Activated naive CD8-positive, alpha-beta T cell (primary cell): ENCODE results near the gene DDAH2.

Experiments
- H3K27ac Mint-ChIP-seq: one replicate; pipeline ENCODE4 v1.8.0; 2021; ENCODE audit warnings: mixed read lengths
- H3K27me3 Mint-ChIP-seq: one replicate; pipeline ENCODE4 v1.8.0; 2021; ENCODE audit warnings: mixed read lengths
- H3K36me3 Mint-ChIP-seq: one replicate; pipeline ENCODE4 v1.8.0; 2021; ENCODE audit warnings: mixed read lengths
- H3K4me1 Mint-ChIP-seq: one replicate; pipeline ENCODE4 v1.8.0; 2021; ENCODE audit warnings: low read depth, mixed read lengths
- H3K4me3 Mint-ChIP-seq: one replicate; pipeline ENCODE4 v1.8.0; 2021; ENCODE audit warnings: mild to moderate bottlenecking, mixed read lengths
- H3K9me3 Mint-ChIP-seq: one replicate; pipeline ENCODE4 v1.8.0; 2021; ENCODE audit warnings: low read depth, mixed read lengths

Gene DDAH2

GRCh38 chr6:31741815-31742214 is 12.7 kb upstream of the DDAH2 start:
- Mint-ChIP-seq H3K36me3 (peaks cover 13% of the 10 kb centered on the region), H3K27me3 (no peaks in the 10 kb centered on the region), H3K27ac (no peak overlapping the region), H3K4me3 (peak overlapping the region; percentile 97), H3K4me1 (peaks cover 41% of the 10 kb centered on the region), H3K9me3 (no peaks in the 10 kb centered on the region)

- H3K27me3 Mint-ChIP-seq, result no peaks in the 10 kb centered on the region
- peaks cover 46% of the 10 kb centered on the region for H3K4me1 Mint-ChIP-seq
Observed at GRCh38 chr6:31740397-31741223, 11.5 kb upstream of the DDAH2 start.

GRCh38 chr6:31739639-31740396 is 10.7 kb upstream of the DDAH2 start, which contains the start of gene MSH5:
Gene MSH5, plus strand, starts transcription at chr6:31740005. Its CDS starts 462 bp downstream, at chr6:31740467.
- Mint-ChIP-seq H3K4me1 (peaks cover 48% of the 10 kb centered on the region), H3K36me3 (peaks cover 8% of the 10 kb centered on the region), H3K4me3 (peak within 1 kb of the TSS; percentile 97), H3K27ac (peak within 1 kb of the TSS; percentile 96), H3K9me3 (no peaks in the 10 kb centered on the region), H3K27me3 (no peaks in the 10 kb centered on the region)

More at GRCh38 chr6:31740397-31741223, 11.5 kb upstream of the DDAH2 start:
- Mint-ChIP-seq H3K36me3 (peaks cover 13% of the 10 kb centered on the region), H3K9me3 (no peaks in the 10 kb centered on the region), H3K4me3 (peak overlapping the region; percentile 97), H3K27ac (peak overlapping the region; percentile 96)

DNA sequence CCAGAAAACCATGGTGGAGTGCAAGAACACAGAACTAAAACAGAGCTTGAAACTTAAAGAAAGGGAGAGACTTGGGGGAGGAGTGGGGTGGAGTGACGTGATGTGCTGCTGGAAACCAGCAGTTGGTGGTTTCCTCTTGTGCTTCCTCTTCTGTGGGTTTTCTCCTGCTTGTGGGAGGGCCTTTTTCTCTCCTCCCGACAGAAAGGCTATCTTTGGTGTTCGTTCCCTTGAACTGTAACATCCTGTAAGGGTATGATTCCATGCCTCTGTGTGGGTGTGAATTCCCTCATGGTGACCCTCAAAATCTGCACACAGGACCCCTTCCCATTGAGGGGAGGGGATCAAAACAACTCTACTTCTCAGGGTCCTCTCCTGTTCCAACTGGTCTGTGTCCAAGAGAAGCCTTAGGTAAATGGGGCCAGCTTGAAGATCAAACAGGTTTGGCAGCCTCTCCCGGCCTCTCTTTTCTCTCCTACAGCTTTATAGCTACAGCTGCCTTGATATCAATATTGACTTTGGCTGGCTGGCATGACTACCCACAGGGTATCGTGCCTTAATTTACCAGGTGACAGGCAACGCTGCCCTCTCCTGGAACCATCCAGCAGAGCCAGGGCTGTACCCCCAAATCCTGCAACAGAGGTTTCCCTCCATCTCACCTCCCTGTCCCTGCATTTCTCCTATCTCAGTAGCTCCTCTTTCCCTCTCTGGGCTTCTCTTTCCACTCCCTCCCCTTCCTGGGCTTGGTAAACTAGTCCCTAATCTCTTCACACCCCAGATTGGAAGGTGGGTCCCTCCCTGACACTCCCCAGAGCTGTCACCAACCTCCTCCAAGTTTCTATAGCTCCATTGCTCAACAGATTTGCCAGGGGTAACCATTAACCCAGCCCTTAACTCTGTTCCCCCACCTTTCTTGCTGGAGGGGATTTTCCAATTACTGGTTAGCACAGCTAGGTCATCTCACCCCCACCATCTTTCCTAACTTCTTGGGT is 9.2 kb upstream of the DDAH2 start:
- Mint-ChIP-seq H3K27ac (peak overlapping the region; percentile 72), H3K27me3 (no peaks in the 10 kb centered on the region), H3K9me3 (no peaks in the 10 kb centered on the region), H3K4me1 (peaks cover 58% of the 10 kb centered on the region), H3K36me3 (peaks cover 5% of the 10 kb centered on the region), H3K4me3 (peak overlapping the region; percentile 99)

DNA sequence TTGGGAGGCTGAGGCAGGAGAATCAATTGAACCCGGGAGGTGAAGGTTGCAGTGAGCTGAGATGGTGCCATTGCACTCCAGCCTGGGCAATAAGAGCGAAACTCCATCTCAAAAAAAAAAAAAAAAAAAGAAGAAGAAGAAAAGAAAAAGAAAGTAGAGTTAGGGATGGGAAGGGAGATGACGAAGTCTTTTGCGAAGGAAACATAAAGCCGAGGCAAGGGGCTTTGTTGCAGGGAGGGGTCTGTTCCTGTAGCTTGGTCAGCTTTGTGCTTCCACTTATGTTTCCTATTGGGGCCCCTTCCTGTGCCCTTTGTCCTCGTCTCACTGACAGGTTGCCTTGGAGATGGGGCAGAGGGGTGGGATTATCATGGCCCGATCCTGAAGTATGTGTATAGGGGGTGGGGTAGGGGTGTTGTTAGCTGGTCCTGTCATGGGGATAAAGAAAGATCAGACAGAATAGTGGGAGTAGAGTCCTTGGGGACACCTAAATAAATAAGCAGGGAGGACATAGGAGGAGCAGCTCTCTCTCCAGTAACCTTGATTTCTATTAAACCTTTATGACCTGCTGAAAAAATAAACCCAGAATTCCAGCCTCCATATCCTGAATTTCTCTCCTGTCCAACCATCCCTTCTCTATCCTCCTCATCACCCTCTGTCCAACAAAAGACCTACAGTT is 8.4 kb upstream of the DDAH2 start:
- Mint-ChIP-seq H3K4me1 (peaks cover 61% of the 10 kb centered on the region), H3K27me3 (no peaks in the 10 kb centered on the region), H3K9me3 (no peaks in the 10 kb centered on the region), H3K27ac (peak overlapping the region; percentile 72), H3K36me3 (peaks cover 5% of the 10 kb centered on the region), H3K4me3 (peak overlapping the region; percentile 99)

GRCh38 chr6:31736768-31737314 is 7.7 kb upstream of the DDAH2 start:
- Mint-ChIP-seq H3K4me3 (peak overlapping the region; percentile 99), H3K27me3 (no peaks in the 10 kb centered on the region), H3K9me3 (no peaks in the 10 kb centered on the region), H3K36me3 (peaks cover 3% of the 10 kb centered on the region), H3K4me1 (peaks cover 63% of the 10 kb centered on the region), H3K27ac (peak overlapping the region; percentile 85)

GRCh38 chr6:31736021-31736767 is 7.1 kb upstream of the DDAH2 start, which contains the start of gene CLIC1:
Gene CLIC1, minus strand, starts transcription at chr6:31736530. Its CDS starts 230 bp downstream, at chr6:31736300.
- H3K36me3 Mint-ChIP-seq, result no peaks in the 10 kb centered on the region
- no peaks in the 10 kb centered on the region for H3K9me3 Mint-ChIP-seq
- no peaks in the 10 kb centered on the region for H3K27me3 Mint-ChIP-seq
- H3K27ac Mint-ChIP-seq, result peak within 1 kb of the TSS; percentile 88
- peak within 1 kb of the TSS; percentile 99 for H3K4me3 Mint-ChIP-seq
- peaks cover 61% of the 10 kb centered on the region for H3K4me1 Mint-ChIP-seq

DNA sequence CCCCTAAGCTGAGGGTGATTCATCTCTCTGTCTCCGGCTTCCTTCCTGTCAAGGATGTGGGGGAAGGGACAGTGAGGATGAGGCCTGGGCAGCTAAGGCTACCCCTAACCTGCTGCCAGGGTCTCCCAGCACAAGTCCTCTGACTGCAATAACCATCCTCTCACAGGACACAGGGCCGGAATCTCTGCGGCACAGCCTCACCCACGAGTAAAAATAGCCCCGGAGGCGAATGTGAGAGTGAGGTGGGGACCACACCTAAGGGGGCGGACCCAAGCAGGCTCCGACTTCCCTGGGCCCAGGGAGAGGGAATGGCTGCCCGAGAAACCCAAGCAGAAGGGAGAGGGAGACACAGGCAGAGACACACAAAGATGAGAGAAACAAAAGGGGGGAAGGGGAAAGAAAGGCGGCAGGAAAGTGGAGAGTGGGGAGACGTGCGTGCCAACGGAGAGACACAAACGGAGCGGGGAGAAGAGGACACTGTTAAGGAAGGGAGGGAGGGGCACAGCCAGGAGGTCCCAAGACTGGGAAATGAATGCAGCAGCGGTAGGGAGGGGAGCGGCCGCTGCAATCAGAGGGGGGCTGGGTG is 5.8 kb upstream of the DDAH2 start:
- Mint-ChIP-seq H3K27ac (peak overlapping the region; percentile 88), H3K4me1 (peaks cover 61% of the 10 kb centered on the region), H3K4me3 (peak overlapping the region; percentile 99), H3K27me3 (no peaks in the 10 kb centered on the region), H3K9me3 (no peaks in the 10 kb centered on the region), H3K36me3 (no peaks in the 10 kb centered on the region)

DNA sequence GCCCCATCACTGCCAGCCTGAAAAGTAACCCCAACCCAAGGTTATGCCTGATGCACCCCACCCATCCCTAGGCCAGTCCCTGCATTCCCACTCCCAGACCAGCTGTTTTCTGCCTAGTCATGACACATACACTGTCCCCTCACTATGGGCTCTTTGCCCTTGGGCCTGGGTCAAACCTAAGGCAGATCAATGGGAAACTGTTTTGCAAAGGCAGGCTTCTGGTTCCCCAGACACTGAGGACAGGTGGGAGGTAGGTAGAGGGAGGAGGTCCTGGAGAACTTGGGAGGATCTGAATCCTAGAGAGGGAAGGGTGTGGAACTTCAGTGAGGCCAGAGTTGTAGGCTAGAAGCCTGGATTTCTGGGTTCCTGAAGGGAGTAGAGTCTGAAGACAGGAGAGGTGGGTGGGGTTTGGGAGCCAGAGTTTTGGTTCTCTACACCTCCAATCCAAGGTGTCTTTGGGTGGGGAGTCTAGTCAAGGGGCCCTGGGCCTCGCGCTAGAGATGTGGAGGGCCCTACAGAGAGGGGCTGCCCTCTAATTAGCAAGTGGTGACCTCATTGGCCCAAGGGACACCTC is 5.2 kb upstream of the DDAH2 start:
- no peaks in the 10 kb centered on the region for H3K27me3 Mint-ChIP-seq
- no peaks in the 10 kb centered on the region for H3K9me3 Mint-ChIP-seq
- H3K27ac Mint-ChIP-seq, result peak overlapping the region; percentile 88
- H3K4me3 Mint-ChIP-seq, result peak overlapping the region; percentile 99
- H3K36me3 Mint-ChIP-seq, result no peaks in the 10 kb centered on the region
- peaks cover 57% of the 10 kb centered on the region for H3K4me1 Mint-ChIP-seq

DNA sequence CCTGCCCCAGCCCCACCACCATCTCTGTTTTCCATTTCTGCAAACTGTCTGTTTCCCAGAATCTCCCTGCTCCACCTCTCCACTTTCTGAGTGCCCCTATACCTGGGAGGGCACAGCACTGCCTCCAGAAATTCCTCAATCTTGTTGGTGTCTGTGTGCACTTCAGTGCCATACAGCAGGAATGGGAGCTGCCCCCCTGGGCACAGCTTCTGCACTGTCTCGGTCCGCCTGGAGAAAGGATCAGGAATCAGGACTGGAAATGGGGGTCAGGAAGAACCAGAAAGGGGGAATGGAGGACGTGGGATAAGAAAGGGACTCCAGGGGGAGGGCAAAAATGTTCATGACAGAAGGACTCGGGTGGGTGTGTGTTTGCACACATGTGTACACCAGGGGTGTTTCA is 4.6 kb upstream of the DDAH2 start:
- peak overlapping the region; percentile 22 for H3K27ac Mint-ChIP-seq
- H3K36me3 Mint-ChIP-seq, result no peaks in the 10 kb centered on the region
- no peaks in the 10 kb centered on the region for H3K9me3 Mint-ChIP-seq

GRCh38 chr6:31732029-31732428 is 2.9 kb upstream of the DDAH2 start:
- H3K27me3 Mint-ChIP-seq, result no peaks in the 10 kb centered on the region
- H3K36me3 Mint-ChIP-seq, result no peaks in the 10 kb centered on the region
- no peaks in the 10 kb centered on the region for H3K9me3 Mint-ChIP-seq
- peaks cover 47% of the 10 kb centered on the region for H3K4me1 Mint-ChIP-seq
- H3K4me3 Mint-ChIP-seq, result no peak overlapping the region
- no peak overlapping the region for H3K27ac Mint-ChIP-seq

More for the DNA sequence above, 4.6 kb upstream of the DDAH2 start:
- Mint-ChIP-seq H3K4me1 (peaks cover 54% of the 10 kb centered on the region), H3K4me3 (peak overlapping the region; percentile 99), H3K27me3 (no peaks in the 10 kb centered on the region)

DNA sequence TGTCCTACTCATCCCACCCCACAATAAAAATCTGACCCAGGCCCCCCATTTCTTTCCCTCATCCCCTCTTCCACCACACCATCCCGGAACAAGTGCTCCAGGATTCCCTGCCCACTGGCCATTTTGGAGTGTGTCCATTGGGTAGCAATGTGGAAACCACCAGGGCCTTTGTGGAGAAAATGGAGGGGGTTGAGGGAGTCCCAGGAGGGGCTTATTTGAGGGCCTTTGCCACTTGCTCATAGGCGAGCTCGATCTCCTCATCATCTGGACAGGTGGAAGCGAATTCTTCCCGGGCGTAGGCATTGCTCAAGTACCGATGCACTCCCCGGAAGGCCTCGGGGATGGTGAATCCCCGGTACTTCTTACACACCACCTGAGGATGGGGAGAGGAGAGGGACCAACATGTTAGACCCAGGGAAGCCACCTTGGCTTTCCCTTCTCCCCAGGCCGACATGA is 1.6 kb upstream of the DDAH2 start:
- Mint-ChIP-seq H3K27ac (peak overlapping the region; percentile 5), H3K36me3 (peaks cover 4% of the 10 kb centered on the region), H3K4me3 (peak overlapping the region; percentile 96), H3K9me3 (no peaks in the 10 kb centered on the region), H3K27me3 (no peaks in the 10 kb centered on the region), H3K4me1 (peaks cover 53% of the 10 kb centered on the region)
